Neural progenitor cell (in vitro differentiated cells): ENCODE results near the gene RIPK4.

Source experiments
- CTCF ChIP-seq: fragments of 200-600 bp; sonication (generic); IDR thresholded peaks from 2 replicates; pipeline ENCODE4 v1.5.1; 2017; ENCODE audit warnings: antibody characterized with exemption, mild to moderate bottlenecking
- EZH2phosphoT487 ChIP-seq: fragments of 200-600 bp; sonication (generic); IDR thresholded peaks from 2 replicates; pipeline ENCODE4 v1.6.1; 2017; ENCODE audit warnings: antibody characterized with exemption

- TF ChIP-seq CTCF: no peak
- no peak for TF ChIP-seq EZH2phosphoT487
These were observed 47.2 kb downstream of the RIPK4 start for GRCh38 chr21:41719691-41720090.
